Common myeloid progenitor, CD34-positive (primary cell): ENCODE results near the gene PTPN1.

Experiments used
- CTCF ChIA-PET: fragments of 350-600 bp; sonication (Branson Sonifier 250); formaldehyde crosslinking; loops from one replicate; lab custom pipeline; 2021; ENCODE audit warnings: antibody characterized with exemption; lab: Charles Lee
- POLR2A ChIA-PET: fragments of 350-600 bp; sonication (Branson Sonifier 250); formaldehyde crosslinking; loops from one replicate; lab custom pipeline; 2021; ENCODE audit warnings: antibody characterized with exemption; lab: Charles Lee
- DNase-seq, 3 donors: peaks; one replicate each; pipeline versions ENCODE4 v3.0.0 to v3.0.0-alpha.2; 2013
- H3K27ac ChIP-seq, 2 experiments: 1 replicate in 1 of 2; 2 replicates in 1 of 2; pipeline ENCODE4 v1.7.0; 2013; ENCODE audit warnings: inconsistent platforms in 2 of 2, low read length in 2 of 2, mild to moderate bottlenecking in 2 of 2, low read depth in 1 of 2, moderate library complexity in 1 of 2; ENCODE audit not compliant: severe bottlenecking in 2 of 2, insufficient read depth in 1 of 2, poor library complexity in 1 of 2
- H3K27me3 ChIP-seq, 5 experiments: replicated peaks in 2 of 5; 1 replicate in 3 of 5; 2 replicates in 2 of 5; pipeline versions ENCODE4 v1.6.1 to v1.7.0; 2013; ENCODE audit warnings: low read length in 4 of 5, mild to moderate bottlenecking in 2 of 5, moderate library complexity in 2 of 5, inconsistent platforms in 1 of 5; ENCODE audit not compliant: insufficient read depth in 5 of 5, control insufficient read depth in 4 of 5
- H3K36me3 ChIP-seq, 4 experiments: 1 replicate in 2 of 4; 2 replicates in 2 of 4; pipeline versions ENCODE4 v1.6.1 to v1.7.0; 2013; ENCODE audit warnings: low read length in 3 of 4, control low read depth in 1 of 4, mild to moderate bottlenecking in 1 of 4; ENCODE audit not compliant: control insufficient read depth in 4 of 4, insufficient read depth in 4 of 4
- H3K4me1 ChIP-seq, 4 experiments: 1 replicate in 3 of 4; 2 replicates in 1 of 4; pipeline versions ENCODE4 v1.6.1 to v1.7.1; 2013; ENCODE audit warnings: low read length in 3 of 4, mild to moderate bottlenecking in 3 of 4, control low read depth in 1 of 4, inconsistent platforms in 1 of 4, moderate library complexity in 1 of 4; ENCODE audit not compliant: control insufficient read depth in 4 of 4, insufficient read depth in 4 of 4; ENCODE audit errors: control extremely low read depth in 1 of 4
- H3K4me3 ChIP-seq, 7 experiments: 1 replicate in 4 of 7; 2 replicates in 3 of 7; pipeline versions ENCODE4 v1.5.1 to v1.7.0; 2013; ENCODE audit warnings: mild to moderate bottlenecking in 7 of 7, low read length in 6 of 7, moderate library complexity in 6 of 7, inconsistent platforms in 2 of 7, low read depth in 2 of 7, control low read depth in 1 of 7; ENCODE audit not compliant: insufficient read depth in 4 of 7, control insufficient read depth in 1 of 7; ENCODE audit errors: extremely low read depth in 1 of 7
- H3K9me3 ChIP-seq, 5 experiments: 1 replicate in 4 of 5; 2 replicates in 1 of 5; pipeline versions ENCODE4 v1.6.1 to v1.7.1; 2013; ENCODE audit warnings: low read length in 4 of 5, mild to moderate bottlenecking in 2 of 5, inconsistent platforms in 1 of 5, low read depth in 1 of 5, moderate library complexity in 1 of 5; ENCODE audit not compliant: control insufficient read depth in 4 of 5, insufficient read depth in 2 of 5; ENCODE audit errors: control extremely low read depth in 1 of 5
- WGBS: methylation state at CpG from one replicate; pipeline ENCODE4 v1.1.5; 2013; ENCODE audit not compliant: insufficient coverage; 5-methylcytosine and 5-hydroxymethylcytosine counted together

The PTPN1 gene

DNA sequence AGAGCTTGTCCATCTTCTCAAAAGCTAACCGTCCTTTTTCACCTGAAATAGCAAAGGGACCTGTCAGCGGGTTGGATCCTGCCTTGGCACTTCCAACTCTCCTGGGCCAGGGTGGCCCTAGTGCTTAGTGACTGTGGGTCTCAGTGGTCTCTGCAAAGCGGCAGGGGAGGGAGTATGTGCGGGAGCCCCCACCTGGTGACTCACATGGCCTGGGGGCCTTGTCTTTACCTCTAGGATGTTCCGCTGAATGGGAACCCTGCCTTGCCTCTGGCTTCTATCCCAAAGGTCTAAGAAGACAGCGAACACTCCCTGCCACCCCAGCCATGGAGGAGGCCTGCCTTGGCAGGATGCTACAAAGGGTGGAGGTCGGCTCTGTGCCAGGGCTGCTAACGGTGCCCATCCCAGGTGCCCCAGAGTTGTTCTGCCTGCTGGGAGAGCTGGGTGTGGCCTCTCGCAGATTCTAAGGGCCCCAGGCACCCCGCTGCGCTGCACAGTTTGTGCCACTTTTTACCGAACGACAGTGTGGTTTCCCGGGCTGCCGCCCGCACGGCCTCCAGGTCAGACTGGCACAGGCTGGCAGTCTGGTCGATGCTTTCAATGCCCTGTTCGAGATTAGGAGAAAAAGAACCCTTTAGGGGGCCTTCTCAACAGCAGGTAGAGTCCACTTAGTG, 77.2 kb downstream of the PTPN1 start:
- Histone ChIP-seq H3K4me1 (no peaks in the 10 kb centered on the region), H3K9me3 (no peaks in the 10 kb centered on the region), H3K4me3 (no peak overlapping the region), H3K36me3 (peaks cover 9 to 80% (median 62%) of the 10 kb centered on the region in 4 experiments), H3K27ac (no peak overlapping the region), H3K27me3 (no peaks in the 10 kb centered on the region)
- 95% methylated on average over 19 of the region's 19 CpGs for WGBS
- DNase-seq, result no peak
- ChIA-PET POLR2A (no interaction called here), CTCF (interaction anchor here (1.2 to 1.9 kb wide), 5 partner anchors 9 to 123 kb away, joined by 3 to 20 read pairs (median 5); no protein-coding TSS in a partner anchor)

DNA sequence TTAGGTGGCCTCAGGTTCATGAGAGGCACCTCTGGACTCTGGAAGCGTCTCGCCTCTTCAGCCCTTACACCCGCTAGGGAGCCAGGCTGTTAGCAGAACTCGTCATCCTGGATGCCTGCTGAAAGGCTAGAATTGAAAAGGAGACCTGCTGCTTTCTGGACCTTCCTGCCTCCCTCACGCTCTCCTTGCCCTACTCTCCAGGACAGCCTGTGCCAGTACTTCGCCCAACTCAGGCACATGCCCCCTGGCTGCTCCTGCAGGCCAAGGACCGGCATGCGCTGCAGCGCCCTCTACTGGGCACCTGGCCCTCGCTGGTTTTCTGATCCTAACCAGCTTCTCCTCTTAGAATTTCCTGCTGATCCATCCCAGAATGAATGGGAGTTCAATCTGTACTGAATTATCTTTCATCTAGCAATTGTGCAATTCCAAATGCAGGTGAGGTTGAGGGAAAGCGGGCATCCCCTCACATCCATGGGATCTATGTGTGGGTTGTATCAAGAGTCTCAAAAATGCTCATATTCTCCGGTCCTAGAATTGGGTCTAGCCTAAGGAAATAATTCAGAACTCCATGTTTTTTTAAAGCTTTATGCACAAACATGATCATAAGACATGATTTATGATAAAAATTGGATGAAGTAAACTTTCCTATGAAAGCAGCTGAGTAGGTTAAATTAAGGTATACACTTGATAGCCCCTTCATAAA, 78.0 kb downstream of the PTPN1 start:
- H3K4me1 ChIP-seq, result no peaks in the 10 kb centered on the region
- H3K9me3 ChIP-seq, result no peaks in the 10 kb centered on the region
- no peaks in the 10 kb centered on the region for H3K27me3 ChIP-seq
- WGBS, result 78% methylated on average over 9 of the region's 12 CpGs
- H3K4me3 ChIP-seq, result no peak overlapping the region
- peak; percentile 59 to 71 (median 68) for DNase-seq
- ChIA-PET CTCF (interaction anchor here (0.7 to 1.8 kb wide), 11 partner anchors 9 to 468 kb away, joined by 3 to 11 read pairs (median 3); no protein-coding TSS in a partner anchor), POLR2A (no interaction called here)
- H3K27ac ChIP-seq, result no peak overlapping the region
- H3K36me3 ChIP-seq, result peaks cover 9 to 78% (median 55%) of the 10 kb centered on the region in 4 experiments

DNA sequence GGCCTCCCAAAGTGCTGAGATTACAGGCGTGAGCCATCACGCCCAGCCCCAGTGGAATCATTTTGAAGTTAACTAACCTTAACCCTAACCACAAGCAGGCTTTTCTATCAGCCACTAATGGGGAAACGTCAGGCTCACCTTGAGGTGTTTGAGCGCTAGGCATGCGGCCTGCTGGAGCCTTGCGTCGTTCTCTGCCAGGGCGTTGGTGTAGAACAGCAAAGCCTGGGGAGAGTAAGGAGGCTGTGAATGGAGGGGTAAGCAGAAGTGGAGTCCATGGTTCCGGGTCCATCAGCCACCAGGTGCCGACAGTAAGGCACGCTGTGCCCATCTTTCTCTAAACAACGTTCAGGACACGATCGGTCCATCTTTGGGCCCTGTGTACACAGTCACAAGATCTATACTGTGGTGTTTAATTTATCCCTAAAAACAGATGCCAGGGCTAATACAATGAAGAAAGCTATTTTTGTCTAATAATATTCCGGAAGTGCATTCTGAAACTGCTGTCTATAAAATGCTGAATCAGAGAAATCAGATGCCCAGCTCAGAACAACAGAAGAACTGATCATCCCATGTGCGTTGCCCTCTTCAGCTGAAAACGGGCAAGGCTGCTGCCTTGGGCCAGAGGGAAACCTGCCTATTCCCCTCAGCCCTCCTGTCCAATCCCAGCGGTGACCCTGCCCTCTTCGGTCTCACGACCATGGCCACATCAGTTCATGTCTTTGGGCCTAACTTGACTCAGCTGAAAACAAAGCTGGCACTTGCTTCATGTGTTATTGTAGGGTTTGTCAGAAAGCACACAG, 79.6 kb downstream of the PTPN1 start:
- POLR2A ChIA-PET, result no interaction called here
- H3K36me3 ChIP-seq, result peaks cover 3 to 64% (median 43%) of the 10 kb centered on the region in 4 experiments
- no peak overlapping the region for H3K27ac ChIP-seq
- no peaks in the 10 kb centered on the region for H3K4me1 ChIP-seq
- WGBS, result 97% methylated on average over 20 of the region's 20 CpGs
- CTCF ChIA-PET, result interaction anchor here (0.6 to 1.8 kb wide), 7 partner anchors 9 to 111 kb away, joined by 3 to 5 read pairs (median 4); no protein-coding TSS in a partner anchor
- no peaks in the 10 kb centered on the region for H3K9me3 ChIP-seq
- no peaks in the 10 kb centered on the region for H3K27me3 ChIP-seq
- H3K4me3 ChIP-seq, result no peak overlapping the region
- DNase-seq, result no peak

DNA sequence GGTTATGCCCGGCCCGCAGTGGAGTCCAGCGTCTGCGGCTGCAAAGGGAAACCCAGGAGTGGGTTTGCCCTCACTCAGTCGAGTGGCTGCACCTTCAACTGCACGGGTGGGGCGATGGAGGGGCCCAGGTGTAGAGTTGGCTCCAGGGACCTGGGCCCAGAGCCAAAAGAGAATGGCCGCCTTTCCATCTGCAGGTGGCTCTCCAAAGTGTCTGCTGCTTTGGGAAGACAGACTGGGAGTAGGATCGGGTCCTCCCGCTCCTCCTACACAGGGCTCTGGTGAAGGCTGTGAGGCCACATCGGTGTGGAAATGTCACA, 80.1 kb downstream of the PTPN1 start:
- Histone ChIP-seq H3K36me3 (peaks cover 2 to 60% (median 39%) of the 10 kb centered on the region in 4 experiments), H3K9me3 (no peaks in the 10 kb centered on the region), H3K27me3 (no peaks in the 10 kb centered on the region), H3K27ac (no peak overlapping the region), H3K4me3 (no peak overlapping the region), H3K4me1 (no peaks in the 10 kb centered on the region)
- POLR2A ChIA-PET, result no interaction called here
- CTCF ChIA-PET, result interaction anchor here (1.0 to 1.6 kb wide), 3 partner anchors 13 to 45 kb away, joined by 3 to 4 read pairs (median 4); no protein-coding TSS in a partner anchor
- DNase-seq, result no peak
- 98% methylated on average over 11 of the region's 11 CpGs for WGBS

DNA sequence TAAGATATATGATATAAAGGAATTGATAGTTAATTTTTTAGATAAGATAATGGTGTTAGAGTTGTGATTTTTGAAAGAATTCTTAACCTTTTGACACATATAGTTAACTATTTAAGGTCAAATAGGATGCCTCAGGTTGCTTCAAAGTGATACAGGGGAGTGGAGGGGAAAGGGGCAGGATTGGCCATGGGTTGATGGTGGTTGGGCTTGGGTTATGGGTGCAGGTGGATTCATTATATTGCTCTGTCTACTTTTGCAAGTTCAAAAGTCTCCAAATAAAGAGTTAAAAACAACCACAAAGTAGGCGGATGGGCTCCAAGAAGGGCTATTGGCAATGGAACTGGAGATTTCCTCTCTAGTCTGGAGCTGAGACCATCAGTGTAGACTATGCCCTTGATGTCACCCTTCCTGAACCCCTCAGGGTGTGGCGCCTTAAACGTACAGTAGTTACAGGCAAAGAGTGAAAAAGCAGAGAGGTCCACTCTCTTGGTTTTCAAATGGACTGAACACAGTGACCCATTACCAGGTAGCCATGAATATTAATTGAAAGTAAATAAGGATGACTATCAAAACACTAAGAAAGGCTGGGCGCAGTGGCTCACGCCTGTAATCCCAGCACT, 81.2 kb downstream of the PTPN1 start:
- Histone ChIP-seq H3K4me1 (no peaks in the 10 kb centered on the region), H3K36me3 (peaks cover 0 to 50% (median 31%) of the 10 kb centered on the region in 4 experiments), H3K9me3 (no peaks in the 10 kb centered on the region), H3K27me3 (no peaks in the 10 kb centered on the region), H3K27ac (no peak overlapping the region), H3K4me3 (no peak overlapping the region)
- ChIA-PET CTCF (interaction anchor here (1.5 to 2.9 kb wide), 2 partner anchors 12 to 16 kb away, joined by 5 to 8 read pairs; no protein-coding TSS in a partner anchor), POLR2A (no interaction called here)
- DNase-seq, result no peak
- WGBS, result 91% methylated on average over 5 of the region's 5 CpGs

DNA sequence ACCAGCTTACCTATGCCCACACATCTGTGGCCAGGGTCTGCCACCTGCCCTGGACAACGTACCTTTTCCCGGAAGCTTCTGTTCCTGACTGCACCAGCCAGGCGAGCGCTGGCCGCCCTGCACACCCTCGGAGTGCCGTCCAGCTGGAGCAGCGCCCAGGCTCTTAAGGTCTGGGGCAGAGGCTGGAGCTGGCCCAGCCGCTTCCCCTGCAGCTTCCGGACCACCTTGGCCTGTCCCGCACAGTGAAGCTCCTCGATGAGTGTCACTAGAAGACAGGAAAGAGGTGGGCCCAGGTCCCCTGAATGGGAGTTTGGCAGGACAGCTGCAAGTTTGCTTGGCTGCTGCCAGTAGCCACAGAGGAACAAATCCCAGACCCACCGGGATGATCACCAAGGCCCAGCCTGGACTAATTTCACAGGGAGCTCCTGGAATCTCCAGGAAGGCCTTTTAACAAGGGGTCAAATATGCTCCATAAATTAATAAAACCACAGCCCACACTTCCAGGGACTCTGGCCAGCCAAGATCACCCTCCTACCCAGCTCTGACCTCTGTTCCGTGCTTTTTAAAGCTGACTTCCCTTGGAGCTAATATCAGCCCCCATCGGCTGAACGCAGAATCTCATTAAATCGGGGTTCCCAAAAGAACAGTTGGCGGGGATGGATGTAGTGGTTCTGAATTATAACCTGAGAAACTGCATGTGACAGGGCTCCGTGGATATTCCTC, 82.3 kb downstream of the PTPN1 start:
- CTCF ChIA-PET, result interaction anchor here (0.6 to 2.9 kb wide), 9 partner anchors 8 to 521 kb away, joined by 3 to 8 read pairs (median 4); no protein-coding TSS in a partner anchor
- POLR2A ChIA-PET, result no interaction called here
- Histone ChIP-seq H3K27me3 (no peaks in the 10 kb centered on the region), H3K4me3 (no peak overlapping the region), H3K4me1 (no peaks in the 10 kb centered on the region), H3K36me3 (peaks cover 0 to 39% (median 23%) of the 10 kb centered on the region in 4 experiments), H3K9me3 (no peaks in the 10 kb centered on the region), H3K27ac (no peak overlapping the region)
- no peak for DNase-seq
- 98% methylated on average over 19 of the region's 19 CpGs for WGBS
